G401 (cell line): Measurements from ENCODE around the gene CYP4B1. TPM values are rescaled to one million over a fixed set of nuclear protein-coding genes. Genes with fewer than 3 reads are reported as not detected.

ENCODE experiments used
- total RNA-seq: library from RNA; depleted of rRNA; stranded (reverse); fragments of >200 nt; shearing (Covaris generic); gene quantifications from 2 replicates; pipeline ENCODE4 v1.2.3, GENCODE V29; 2014; rRNA removed

The CYP4B1 gene
- total RNA-seq, 1 experiment from 2014 or later: not detected

Other genes with a start within 250 kb of the CYP4B1 start
- not detected in 2 replicates for gene KNCN, start 247.4 kb upstream of the CYP4B1 start, total RNA-seq
- 21.4 and 34.5 TPM in 2 replicates for gene MKNK1, start 194.8 kb upstream of the CYP4B1 start, total RNA-seq
- 4.0 and 6.8 TPM in 2 replicates for gene MOB3C, start 182.2 kb upstream of the CYP4B1 start, total RNA-seq
- gene ATPAF1, start 130.7 kb upstream of the CYP4B1 start, total RNA-seq: 96.9 and 115 TPM in 2 replicates
- gene TEX38, start 127.2 kb upstream of the CYP4B1 start, total RNA-seq: not detected in 2 replicates
- 18.0 and 28.8 TPM in 2 replicates for gene EFCAB14, start 79.9 kb upstream of the CYP4B1 start, total RNA-seq
- not detected in 2 replicates for gene CYP4A11, start 142.4 kb downstream of the CYP4B1 start, total RNA-seq
- not detected in 2 replicates for gene CYP4X1, start 224.6 kb downstream of the CYP4B1 start, total RNA-seq